Right lobe of liver (tissue), 6 donors: ENCODE measurements around the gene TMEM125. TPM values are rescaled to one million over a fixed set of nuclear protein-coding genes. Genes with fewer than 3 reads are reported as not detected.

Experiments used
- ATAC-seq, 4 donors: fragments of 200-7000 bp; cut with Tn5 transposase; one replicate each; pipeline ENCODE4 v1.9.1; 2020; ENCODE audit warnings: mild to moderate bottlenecking in 4 of 4, moderate library complexity in 4 of 4
- DNase-seq, 3 donors: peaks; one replicate each; pipeline ENCODE4 v3.0.0-alpha.2; 2020
- H3K27ac ChIP-seq, 3 donors: fragments of 200-600 bp; one replicate each; pipeline ENCODE4 v1.8.0; 2022
- H3K27me3 ChIP-seq, 2 donors: fragments of 200-600 bp; one replicate each; pipeline ENCODE4 v1.8.0; 2022
- H3K36me3 ChIP-seq, 4 donors: fragments of 200-600 bp; sonication (generic) in 1 of 4; one replicate each; pipeline versions ENCODE4 v1.5.1 to v1.8.0; 2017 to 2022; ENCODE audit warnings: control low read depth in 1 of 4
- H3K4me1 ChIP-seq, 4 donors: fragments of 200-600 bp; sonication (generic) in 1 of 4; one replicate each; pipeline versions ENCODE4 v1.5.1 to v1.8.0; 2017 to 2022; ENCODE audit warnings: control low read depth in 1 of 4
- H3K4me3 ChIP-seq, 3 donors: fragments of 200-600 bp; one replicate each; pipeline ENCODE4 v1.8.0; 2022
- H3K9me3 ChIP-seq, 4 donors: fragments of 200-600 bp; sonication (generic) in 1 of 4; one replicate each; pipeline versions ENCODE4 v1.5.1 to v1.8.0; 2017 to 2022; ENCODE audit warnings: control low read depth in 1 of 4
- POLR2A ChIP-seq: fragments of 450-650 bp; IDR thresholded peaks from one replicate; pipeline ENCODE4 v1.6.1; 2017; ENCODE audit warnings: antibody characterized with exemption, mild to moderate bottlenecking
- WGBS: methylation state at CpG from one replicate; pipeline ENCODE4 v1.1.6; 2018; ENCODE audit warnings: low coverage, low lambda C conversion rate; ENCODE audit not compliant: insufficient coverage; ENCODE audit errors: missing lambda C conversion rate; 5-methylcytosine and 5-hydroxymethylcytosine counted together
- intact Hi-C, 2 donors: fragments of 100-400 bp; cut with DNase I; formaldehyde crosslinking; loops; one replicate each; pipeline versions ENCODE4 v1.11.2 to v1.14.1; 2022
- total RNA-seq, 6 experiments: library from RNA; depleted of rRNA in 2 of 6; stranded (reverse); fragments of >200 nt in 2 of 6; fragmentation: NEBNext Ultra II Directional in 3 of 6; extraction: Animal tissue kit (Norgen Biotek cat#: 25700) in 3 of 6; gene quantifications; one replicate each; pipeline versions ENCODE4 v1.1.0 to v1.2.4, GENCODE V29; 2016 to 2023
- TF ChIP-seq, protein P1 (sequence below), 4 donors: fragments of 200-600 bp in 3 of 4; fragments of 450-650 bp in 1 of 4; IDR thresholded peaks; one replicate each; pipeline versions ENCODE4 v1.5.1 to v1.8.0; 2016 to 2022; ENCODE audit warnings: antibody characterized with exemption in 4 of 4, mild to moderate bottlenecking in 2 of 4
- donor health status: DM: no; HTN: yes; CAD: no.
- donor health status: DM: no; HTN: no; CAD: no.
- donor health status: DM: no; HTN: no; CAD: no.
- donor health status: DM: no; HTN: yes; CAD: no.
- donor health status: DM: no; HTN: yes; CAD: no.

TMEM125 gene
- total RNA-seq, 6 experiments from 2014 or later = 0.21 to 0.27 TPM; not detected in 4

DNA sequence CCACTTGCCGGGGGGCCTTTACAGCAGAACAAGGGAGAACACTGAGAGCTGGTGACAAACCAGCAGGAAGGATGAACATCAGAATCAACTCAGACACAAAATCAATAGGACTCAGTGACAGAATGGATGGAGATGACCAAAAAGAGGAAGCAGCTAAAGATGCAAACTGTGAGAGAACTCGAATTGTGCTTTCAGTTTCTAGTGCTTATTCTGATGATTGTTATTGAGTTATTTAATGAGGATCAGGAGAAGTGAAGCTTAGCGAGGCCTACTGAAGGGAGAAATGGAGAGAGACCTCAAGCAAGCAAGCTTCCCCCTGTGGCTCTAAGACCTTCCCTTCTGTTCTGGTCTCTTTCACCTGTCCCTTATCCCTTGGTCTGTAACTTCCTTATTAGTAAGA, 30.3 kb upstream of the TMEM125 start:
- no peak for ATAC-seq
- no peak for TF ChIP-seq POLR2A
- TF ChIP-seq, protein P1, sequence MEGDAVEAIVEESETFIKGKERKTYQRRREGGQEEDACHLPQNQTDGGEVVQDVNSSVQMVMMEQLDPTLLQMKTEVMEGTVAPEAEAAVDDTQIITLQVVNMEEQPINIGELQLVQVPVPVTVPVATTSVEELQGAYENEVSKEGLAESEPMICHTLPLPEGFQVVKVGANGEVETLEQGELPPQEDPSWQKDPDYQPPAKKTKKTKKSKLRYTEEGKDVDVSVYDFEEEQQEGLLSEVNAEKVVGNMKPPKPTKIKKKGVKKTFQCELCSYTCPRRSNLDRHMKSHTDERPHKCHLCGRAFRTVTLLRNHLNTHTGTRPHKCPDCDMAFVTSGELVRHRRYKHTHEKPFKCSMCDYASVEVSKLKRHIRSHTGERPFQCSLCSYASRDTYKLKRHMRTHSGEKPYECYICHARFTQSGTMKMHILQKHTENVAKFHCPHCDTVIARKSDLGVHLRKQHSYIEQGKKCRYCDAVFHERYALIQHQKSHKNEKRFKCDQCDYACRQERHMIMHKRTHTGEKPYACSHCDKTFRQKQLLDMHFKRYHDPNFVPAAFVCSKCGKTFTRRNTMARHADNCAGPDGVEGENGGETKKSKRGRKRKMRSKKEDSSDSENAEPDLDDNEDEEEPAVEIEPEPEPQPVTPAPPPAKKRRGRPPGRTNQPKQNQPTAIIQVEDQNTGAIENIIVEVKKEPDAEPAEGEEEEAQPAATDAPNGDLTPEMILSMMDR (IDR thresholded peaks at IDR 0.05) = no peak
- Histone ChIP-seq H3K4me1 (peaks cover 0 to 83% (median 33%) of the 10 kb centered on the region in 4 donors), H3K27ac (no peak overlapping the region), H3K4me3 (no peak overlapping the region), H3K36me3 (no peaks in the 10 kb centered on the region), H3K9me3 (no peaks in the 10 kb centered on the region), H3K27me3 (no peaks in the 10 kb centered on the region)
- intact Hi-C loops = loop anchor here (10.0 kb wide), 1 partner anchor 145 kb away; the partner anchor contains the start of genes MED8 (in 2 of the 2) and SZT2 (in 2 of the 2)
- DNase-seq = no peak
- 43% methylated on average over 3 of the region's 3 CpGs for WGBS

- Histone ChIP-seq H3K4me3 (no peak overlapping the region), H3K27ac (no peak overlapping the region), H3K36me3 (no peaks in the 10 kb centered on the region), H3K9me3 (no peaks in the 10 kb centered on the region), H3K4me1 (peaks cover 0 to 64% (median 24%) of the 10 kb centered on the region in 4 donors), H3K27me3 (no peaks in the 10 kb centered on the region)
- ATAC-seq (peak in 3 of 4 donors; percentile 14 to 69 (median 18)), DNase-seq (no peak)
- intact Hi-C loops = no loop called here
- TF ChIP-seq POLR2A = no peak
- TF ChIP-seq, protein P1 (IDR thresholded peaks at IDR 0.05) = no peak
- WGBS = 19% methylated on average over 4 of the region's 6 CpGs
Observed at GRCh38 chr1:43241413-43241836, 28.4 kb upstream of the TMEM125 start.

- WGBS = 63% methylated on average over 4 of the region's 6 CpGs
- DNase-seq = no peak
- Histone ChIP-seq H3K27ac (no peak overlapping the region), H3K4me3 (no peak overlapping the region), H3K27me3 (no peaks in the 10 kb centered on the region), H3K36me3 (no peaks in the 10 kb centered on the region), H3K9me3 (no peaks in the 10 kb centered on the region), H3K4me1 (peaks cover 0 to 48% (median 16%) of the 10 kb centered on the region in 4 donors)
- ATAC-seq = no peak
- TF ChIP-seq POLR2A = no peak
- intact Hi-C loops = no loop called here
Observed at GRCh38 chr1:43243299-43243698, 26.5 kb upstream of the TMEM125 start.

- no peaks in the 10 kb centered on the region for H3K9me3 ChIP-seq
- TF ChIP-seq, protein P1 (IDR thresholded peaks at IDR 0.05) = peak in 1 of 4 donors; percentile 21
- no peak for TF ChIP-seq POLR2A
- H3K4me1 ChIP-seq = peaks cover 0 to 26% (median 10%) of the 10 kb centered on the region in 4 donors
- H3K4me3 ChIP-seq = peak overlapping the region; percentile 25 to 61 (median 59)
- peak overlapping the region; percentile 14 to 90 (median 60) for H3K27ac ChIP-seq
- peak; percentile 35 to 56 (median 48) for ATAC-seq
- no peaks in the 10 kb centered on the region for H3K36me3 ChIP-seq
- WGBS = 38% methylated on average over 4 of the region's 4 CpGs
- intact Hi-C loops = no loop called here
- no peak for DNase-seq
- H3K27me3 ChIP-seq = no peaks in the 10 kb centered on the region
Observed at GRCh38 chr1:43246466-43247213, 23.1 kb upstream of the TMEM125 start.

DNA sequence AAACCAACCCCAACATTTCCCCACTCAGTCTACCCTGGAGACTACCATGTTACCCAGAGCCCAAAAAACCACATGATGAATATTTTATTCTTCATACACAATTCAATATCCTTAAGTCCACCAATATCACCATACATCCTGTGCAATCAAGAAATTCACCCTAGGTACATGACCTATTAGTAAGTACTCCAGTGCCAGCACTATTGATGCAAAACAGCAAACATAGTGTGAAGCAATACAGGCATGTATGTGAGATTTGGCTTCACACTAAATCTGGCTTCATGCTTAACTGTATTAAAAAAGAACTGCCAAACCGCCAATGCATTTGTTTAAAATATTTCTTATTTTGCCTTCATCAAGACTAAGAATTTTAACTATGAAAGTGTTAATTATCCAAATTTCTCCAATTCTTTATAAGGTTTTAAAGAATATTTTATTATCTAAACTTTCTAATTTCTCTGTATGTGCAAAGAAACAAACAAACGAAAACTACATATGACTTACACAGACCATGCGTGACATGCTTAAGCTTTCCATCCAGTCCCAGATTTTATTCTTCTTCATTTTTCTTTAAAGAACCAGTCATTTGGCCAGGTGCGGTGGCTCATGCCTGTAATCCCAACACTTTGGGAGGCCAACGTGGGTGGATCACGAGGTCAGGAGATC, 22.4 kb upstream of the TMEM125 start:
- peak; percentile 63 to 70 (median 68) for ATAC-seq
- no peaks in the 10 kb centered on the region for H3K36me3 ChIP-seq
- no peaks in the 10 kb centered on the region for H3K9me3 ChIP-seq
- no peaks in the 10 kb centered on the region for H3K27me3 ChIP-seq
- H3K27ac ChIP-seq = peak overlapping the region; percentile 14 to 90 (median 60)
- peak overlapping the region; percentile 25 to 61 (median 59) for H3K4me3 ChIP-seq
- intact Hi-C loops = no loop called here
- DNase-seq = no peak
- H3K4me1 ChIP-seq = peaks cover 0 to 21% (median 7%) of the 10 kb centered on the region in 4 donors
- TF ChIP-seq, protein P1 (IDR thresholded peaks at IDR 0.05) = no peak
- no peak for TF ChIP-seq POLR2A
- WGBS = 27% methylated on average over 6 of the region's 6 CpGs
